ENCODE data around the gene LRCH4.

Gene LRCH4, protein sequence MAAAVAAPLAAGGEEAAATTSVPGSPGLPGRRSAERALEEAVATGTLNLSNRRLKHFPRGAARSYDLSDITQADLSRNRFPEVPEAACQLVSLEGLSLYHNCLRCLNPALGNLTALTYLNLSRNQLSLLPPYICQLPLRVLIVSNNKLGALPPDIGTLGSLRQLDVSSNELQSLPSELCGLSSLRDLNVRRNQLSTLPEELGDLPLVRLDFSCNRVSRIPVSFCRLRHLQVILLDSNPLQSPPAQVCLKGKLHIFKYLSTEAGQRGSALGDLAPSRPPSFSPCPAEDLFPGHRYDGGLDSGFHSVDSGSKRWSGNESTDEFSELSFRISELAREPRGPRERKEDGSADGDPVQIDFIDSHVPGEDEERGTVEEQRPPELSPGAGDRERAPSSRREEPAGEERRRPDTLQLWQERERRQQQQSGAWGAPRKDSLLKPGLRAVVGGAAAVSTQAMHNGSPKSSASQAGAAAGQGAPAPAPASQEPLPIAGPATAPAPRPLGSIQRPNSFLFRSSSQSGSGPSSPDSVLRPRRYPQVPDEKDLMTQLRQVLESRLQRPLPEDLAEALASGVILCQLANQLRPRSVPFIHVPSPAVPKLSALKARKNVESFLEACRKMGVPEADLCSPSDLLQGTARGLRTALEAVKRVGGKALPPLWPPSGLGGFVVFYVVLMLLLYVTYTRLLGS

DNA sequence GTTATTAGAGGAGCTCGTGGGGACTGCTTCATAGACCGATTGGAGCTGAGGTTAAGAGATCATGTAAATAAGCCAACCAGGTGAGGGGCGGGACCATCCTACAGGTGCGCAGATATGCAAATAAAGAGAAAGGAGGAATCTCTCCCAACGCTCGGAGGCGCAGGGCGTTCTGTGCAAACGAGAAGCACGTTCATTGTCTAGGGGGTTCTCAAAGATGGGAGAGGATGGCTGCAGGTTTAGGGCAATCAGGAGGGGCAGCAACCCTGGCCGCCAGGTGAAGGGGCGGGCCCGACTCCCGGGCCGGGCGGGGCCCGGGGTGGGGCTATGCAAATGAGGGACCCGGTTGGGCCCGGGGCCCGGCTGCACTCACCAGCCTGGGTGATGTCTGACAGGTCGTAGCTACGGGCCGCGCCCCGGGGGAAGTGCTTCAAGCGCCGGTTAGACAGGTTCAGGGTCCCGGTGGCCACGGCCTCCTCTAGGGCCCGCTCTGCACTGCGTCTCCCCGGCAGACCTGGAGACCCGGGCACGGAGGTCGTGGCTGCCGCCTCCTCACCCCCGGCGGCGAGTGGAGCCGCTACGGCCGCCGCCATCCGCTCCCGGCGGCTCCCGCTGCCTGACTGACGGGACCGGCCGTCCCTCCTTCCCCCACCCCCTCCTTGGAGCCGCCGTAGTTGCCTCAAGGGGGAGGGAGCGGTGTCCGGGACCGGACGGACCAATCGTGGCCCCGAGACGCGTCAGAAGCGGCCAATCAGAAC lies at the start of gene LRCH4:
Gene LRCH4 (minus strand): TSS at position 619 of the 755 bp plus-strand sequence. CDS start 29 bp downstream, at position 590.
- DNase-seq (ENCODE audit: low spot score) = no peak

DNA sequence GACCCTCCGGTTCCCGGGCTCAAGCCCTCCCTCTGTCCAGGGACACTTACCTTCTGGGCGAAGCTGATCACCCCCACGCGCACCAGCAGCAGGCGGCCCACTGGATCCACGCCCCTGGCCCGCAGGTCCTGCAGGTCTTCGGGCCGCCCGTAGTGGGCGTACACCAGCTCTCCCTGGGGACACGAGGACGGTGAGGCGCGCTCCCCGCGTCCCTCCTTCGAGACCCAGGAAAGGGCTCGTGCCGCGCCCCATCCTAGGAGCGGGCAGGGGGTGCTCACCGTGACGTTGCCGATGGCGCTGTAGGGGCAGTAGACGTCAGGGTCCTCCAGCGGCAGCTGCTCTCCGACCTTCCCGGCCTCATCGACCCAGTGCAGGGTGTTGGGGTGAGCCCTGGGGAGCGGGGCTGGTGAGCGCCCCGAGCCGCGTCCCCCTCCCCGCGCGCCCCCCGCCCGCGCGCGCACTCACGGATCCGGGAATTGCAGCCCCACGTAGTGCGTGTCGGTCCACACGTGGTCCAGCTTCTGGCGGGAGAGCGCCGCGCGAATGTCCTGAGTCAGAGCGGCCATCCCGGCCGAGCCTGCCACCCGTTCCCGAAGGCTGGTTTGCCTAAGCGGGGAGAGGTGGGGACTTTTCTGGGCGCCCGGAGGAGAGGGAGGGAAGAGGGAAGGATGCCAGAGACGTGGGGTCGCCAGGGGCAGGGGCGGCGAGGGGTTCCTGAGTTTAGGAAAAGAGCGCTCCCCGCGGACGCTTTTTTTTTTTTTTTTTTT lies 47.2 kb upstream of the LRCH4 start:
- DNase-seq (ENCODE audit: low spot score) = no peak

DNA sequence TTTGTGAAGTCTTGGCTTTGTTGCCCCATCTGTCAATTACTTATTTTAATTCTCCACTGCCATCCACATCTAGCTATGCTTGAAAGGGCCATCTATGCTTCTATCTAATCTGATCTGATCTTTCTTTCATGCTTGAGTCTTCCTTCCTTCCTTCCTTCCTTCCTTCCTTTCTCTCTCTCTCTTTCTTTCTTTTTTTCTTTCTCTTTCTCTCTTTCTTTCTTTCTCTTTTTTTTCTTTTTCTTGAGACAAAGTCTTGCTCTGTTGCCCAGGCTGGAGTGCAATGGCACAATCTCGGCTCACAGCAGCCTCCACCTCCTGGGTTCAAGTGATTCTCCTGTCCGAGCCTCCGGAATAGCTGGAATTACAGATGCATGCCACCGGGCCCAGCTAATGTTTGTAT lies 44.1 kb upstream of the LRCH4 start:
- DNase-seq (ENCODE audit: low spot score) = no peak

DNA sequence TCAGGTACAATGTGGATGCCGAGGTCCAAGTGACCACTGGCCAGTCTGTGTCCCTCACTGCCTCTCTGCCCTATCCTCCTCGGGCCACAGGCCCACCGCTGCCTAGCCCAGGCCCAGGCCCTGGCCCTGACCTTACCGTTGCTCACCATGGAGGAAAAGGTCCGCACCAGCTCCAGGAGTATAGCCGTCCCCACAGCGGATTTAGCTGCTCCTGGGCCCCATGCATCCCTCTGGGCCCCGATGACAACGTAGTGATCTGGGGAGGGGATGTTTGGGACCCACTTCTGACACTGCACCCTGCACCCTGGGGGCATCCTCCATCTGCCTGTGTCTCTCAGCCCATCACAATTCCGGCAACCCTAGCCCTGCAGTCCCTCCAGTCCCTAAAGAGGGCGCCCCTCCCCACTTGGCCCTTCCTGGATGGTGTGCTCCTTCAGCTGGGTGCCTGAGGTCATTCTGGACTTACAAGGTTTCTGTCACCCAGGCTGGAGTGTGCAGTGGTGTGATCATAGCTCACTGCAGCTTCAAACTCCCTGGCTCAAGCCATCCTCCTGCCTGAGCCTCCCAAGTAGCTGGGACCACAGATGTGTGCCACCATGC lies 43.3 kb upstream of the LRCH4 start:
- no peak for DNase-seq (ENCODE audit: low spot score)

DNA sequence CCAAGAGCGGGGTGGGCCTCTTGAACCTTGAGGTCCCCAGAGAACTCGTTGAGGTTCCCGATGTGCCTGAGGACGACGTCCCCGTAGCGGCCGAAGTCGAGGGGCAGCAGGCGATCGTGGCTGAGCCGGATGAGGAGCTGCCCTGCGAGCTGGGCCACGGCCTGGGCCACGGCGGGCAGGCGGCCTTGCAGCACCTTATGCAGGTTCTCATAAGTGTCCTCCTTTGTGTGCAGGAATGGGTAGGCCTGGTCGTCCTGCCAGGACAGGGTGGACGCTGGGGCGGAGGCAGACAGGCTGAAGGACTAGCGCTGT lies 41.3 kb upstream of the LRCH4 start:
- DNase-seq (ENCODE audit: low spot score) = no peak

DNA sequence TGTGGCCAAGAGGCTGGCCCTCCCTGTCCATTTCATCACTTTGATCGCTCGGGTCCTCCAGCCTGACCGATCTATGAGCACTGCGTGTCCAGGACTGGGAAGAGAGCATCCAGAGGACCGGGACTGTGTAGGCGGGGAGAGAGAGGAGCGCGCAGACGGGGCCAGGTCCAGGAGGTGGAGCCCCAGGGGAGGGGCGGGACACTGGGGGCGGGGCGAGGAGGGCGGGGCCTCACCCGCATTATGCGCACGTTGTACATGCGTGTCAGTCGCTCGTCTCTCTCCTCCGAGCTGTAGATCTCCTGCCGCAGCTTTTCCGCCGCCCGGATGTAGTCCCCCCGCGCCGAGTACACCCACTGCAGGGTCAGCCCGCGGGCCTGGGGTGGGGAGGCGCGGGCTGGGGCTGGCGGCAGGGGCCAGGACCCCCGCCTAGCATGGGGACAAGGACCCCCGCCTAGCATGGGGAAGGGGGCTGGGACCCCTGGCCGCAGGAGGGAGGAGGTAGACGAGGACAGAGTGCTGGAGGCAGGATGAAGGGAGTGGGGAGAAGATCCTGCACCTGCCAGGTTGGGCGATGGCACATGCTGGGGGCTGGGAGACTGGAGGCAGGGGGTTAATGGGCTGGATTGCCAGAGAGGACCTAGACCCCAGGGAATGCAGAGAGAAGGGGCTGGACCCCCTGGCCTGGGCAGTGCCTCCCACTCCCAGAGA lies 40.8 kb upstream of the LRCH4 start:
- peak; percentile 40 for DNase-seq (ENCODE audit: low spot score)

DNA sequence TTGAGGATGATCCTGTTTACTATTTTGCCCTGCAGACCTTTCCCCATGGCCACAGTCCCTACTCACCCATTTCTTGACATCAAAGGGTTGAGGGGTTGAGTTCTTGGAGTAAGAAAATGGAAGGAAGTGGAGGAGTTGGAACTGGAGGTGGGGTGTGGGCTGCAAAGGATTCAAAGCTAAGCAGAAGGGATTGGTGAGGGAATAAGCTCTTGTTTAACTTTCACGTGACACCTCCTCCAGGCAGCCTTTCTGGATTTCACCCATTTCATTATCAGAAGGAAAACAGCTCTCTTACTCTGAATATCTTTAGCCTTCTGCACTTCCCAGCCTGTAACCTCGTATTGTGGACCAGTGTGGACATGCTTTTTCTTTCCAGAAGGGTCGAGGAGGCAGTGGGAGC lies 40.1 kb upstream of the LRCH4 start:
- no peak for DNase-seq (ENCODE audit: low spot score)

DNA sequence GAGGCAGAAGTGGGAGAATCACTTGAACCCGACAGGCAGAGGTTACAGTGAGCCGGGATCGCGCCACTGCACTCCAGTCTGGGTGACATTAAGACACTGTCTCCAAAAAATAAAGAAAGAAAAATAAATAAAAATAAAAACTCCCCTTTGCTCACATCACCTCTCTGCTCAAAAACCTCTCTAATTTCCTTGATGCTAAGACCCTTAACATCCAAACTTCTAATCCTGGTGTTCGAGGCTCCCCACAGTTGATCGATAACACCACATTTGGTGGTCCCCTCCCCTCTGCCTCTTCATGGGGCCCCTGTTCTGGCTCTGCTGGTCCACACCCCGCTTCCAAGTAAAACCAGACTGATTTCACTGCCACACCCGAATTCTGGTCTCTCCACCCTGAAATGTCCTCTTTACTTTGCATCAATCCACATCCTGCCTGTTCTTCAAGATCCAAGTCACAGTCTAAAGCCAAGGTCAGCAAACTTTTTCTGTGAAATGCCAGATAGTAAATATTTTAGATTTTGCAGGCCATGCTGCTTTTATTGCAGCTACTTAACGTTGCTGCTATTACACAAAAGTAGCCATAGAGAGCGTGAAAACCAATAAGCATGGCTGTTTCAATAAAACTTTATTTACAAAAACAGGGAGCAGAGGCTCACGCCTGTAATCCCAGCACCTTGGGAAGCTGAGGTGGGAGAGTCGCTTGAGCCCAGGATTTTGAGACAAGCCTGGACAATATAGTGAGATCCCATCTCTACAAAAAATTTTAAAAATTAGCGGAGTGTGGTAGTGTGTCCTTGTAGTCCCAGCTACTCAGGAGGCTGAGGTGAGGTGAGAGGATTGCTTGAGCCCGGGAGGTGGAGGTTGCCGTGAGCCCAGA lies 38.3 kb upstream of the LRCH4 start:
- DNase-seq (ENCODE audit: low spot score) = no peak

DNA sequence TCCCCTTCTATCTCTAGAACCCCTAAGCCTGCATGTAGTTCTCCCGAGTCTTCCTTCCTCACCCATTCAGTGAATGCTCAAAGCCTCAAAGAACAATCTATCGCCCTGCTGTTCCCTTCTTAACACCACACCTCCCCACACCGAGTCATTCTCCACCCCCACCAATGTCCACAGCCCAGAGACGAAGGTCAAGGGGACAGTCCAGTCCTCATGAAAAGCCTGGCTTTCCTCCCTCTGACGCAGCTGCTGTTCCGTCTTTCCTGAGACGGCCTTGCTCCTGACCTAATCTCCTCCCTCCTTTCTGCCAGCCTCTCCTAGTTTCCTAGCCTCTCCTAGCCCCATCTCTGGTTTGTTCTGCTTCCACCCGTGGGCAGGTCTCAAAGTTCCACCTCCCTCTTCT lies 35.6 kb upstream of the LRCH4 start:
- no peak for DNase-seq (ENCODE audit: low spot score)

DNA sequence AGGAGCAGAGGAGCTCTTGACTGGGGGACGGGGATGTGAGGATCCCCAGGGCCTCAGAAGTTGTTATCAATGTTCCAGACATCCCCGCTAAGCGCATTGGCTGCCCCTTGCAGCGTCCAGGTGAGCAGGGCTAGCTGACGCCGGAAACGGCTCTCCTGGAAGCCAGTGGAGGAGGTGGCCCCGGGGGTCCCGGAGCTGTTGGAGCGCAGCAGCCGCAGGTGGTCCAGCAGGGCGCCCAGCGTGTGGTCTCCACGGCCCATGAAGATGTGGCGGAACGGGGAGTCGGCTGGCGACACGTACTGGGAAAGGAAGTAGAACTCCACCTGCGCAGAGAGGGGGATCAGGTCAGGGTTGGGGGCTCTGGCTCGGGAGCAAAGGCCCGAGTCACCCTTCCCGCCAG lies 34.9 kb upstream of the LRCH4 start:
- no peak for DNase-seq (ENCODE audit: low spot score)

DNA sequence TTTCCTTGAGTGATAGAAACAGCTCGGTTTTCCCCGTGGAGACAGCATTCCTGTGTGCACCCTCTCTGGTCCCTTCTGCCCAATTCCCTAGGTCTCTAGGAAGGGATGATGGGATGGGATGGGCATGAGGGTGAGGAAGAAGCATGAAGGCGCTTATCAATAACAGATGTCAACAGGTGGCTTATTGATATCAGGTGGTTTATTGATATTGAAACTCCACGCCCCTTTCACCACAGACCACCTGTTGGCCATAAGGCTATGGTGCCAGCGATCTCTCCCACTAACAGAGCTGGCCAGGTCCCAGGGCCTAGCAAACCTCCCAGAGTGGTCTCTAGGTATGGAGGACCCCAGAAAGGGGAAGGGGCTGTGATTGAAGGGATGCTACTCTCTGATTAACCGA lies 34.3 kb upstream of the LRCH4 start:
- DNase-seq (ENCODE audit: low spot score) = no peak

DNA sequence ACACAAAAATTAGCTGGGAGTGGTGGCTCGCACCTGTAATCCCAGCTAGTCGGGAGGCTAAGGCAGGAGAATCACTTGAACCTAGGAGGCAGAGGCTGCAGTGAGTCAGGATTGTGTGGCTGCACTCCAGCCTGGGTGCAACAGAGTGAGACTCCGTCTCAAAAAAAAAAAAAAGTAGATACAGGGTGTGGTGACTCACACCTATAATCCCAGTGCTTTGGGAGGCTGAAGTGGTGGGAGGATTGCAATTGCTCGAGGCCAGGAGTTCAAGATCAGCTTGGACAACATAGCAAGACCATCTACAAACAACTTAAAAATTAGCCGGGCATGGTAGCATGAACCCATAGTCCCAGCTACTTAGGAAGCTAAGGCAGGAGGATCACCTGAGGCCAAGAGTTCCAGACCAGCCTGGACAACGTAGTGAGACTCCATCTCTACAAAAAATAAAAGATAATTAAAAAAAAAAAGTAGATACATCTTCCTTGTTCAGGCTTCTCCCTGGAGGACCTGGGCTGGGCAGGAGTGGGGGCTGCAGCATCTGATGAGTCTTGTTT lies 28.5 kb upstream of the LRCH4 start:
- DNase-seq (ENCODE audit: low spot score) = no peak

DNA sequence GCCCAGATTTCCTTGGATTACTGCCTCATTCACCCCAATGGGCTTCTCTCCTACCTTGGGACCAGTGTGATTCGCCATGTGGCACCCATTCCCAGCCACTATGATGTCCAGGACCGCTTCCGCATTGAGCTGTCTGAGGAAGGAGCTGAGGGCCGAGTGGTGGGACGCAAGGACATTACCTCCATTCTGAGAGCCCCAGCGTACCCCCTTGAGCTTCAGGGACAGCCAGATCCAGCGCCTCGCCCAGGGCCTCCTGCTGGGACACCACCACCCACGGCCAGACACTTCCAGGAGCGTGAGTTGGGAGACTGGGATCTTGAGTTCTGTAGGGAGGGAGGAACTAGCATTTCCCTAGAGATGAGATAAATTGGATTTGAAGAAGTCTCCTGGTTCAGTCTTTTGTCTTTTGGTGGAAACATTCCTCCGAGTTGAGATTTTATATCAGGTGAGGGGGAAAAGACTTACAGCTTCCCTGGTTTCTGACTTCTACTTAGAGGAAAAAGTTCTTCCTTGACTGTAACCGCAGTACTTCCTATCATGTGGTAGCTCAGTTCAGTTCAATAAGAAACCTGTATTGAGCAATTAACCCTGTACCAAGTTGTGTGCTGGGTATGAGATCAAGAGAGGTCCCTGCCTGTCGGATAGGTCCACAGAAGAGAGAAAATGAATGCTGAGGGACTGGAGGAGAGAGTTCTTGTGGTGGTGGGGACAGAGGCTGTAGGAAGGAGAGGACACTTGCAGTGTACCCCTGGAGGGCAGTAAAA lies 27.7 kb upstream of the LRCH4 start:
- no peak for DNase-seq (ENCODE audit: low spot score)

DNA sequence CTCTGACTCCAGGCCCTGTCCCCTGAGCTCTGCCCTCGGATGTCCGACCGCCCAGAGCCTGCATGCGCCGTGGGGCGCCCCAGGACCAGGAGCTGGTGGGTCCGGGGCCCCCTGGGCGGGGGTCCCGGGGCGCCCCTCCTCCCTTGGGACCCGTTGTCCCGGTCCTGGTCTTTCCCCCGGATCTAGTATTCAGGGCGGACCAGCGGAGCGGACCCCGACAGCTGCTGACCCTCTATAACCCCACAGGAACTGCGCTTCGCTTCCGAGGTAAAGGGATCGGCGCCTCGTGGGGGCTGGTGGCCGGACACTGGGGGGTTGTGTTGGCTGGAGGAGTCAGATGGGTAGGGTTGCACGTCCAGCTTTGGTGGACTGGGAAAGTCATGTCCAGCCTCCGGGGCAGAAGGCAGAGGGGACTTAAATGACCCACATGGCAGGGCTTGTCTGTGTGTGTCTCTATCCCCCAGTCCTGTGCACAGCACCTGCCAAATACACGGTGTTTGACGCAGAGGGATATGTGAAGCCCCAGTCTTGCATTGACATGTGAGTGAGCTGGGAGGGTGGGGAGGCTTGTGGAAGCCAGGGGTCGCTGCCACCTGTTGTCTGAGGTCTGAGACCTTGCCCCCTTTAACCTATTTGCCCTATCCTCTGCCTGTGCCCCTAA lies 26.9 kb upstream of the LRCH4 start:
- no peak for DNase-seq (ENCODE audit: low spot score)

DNA sequence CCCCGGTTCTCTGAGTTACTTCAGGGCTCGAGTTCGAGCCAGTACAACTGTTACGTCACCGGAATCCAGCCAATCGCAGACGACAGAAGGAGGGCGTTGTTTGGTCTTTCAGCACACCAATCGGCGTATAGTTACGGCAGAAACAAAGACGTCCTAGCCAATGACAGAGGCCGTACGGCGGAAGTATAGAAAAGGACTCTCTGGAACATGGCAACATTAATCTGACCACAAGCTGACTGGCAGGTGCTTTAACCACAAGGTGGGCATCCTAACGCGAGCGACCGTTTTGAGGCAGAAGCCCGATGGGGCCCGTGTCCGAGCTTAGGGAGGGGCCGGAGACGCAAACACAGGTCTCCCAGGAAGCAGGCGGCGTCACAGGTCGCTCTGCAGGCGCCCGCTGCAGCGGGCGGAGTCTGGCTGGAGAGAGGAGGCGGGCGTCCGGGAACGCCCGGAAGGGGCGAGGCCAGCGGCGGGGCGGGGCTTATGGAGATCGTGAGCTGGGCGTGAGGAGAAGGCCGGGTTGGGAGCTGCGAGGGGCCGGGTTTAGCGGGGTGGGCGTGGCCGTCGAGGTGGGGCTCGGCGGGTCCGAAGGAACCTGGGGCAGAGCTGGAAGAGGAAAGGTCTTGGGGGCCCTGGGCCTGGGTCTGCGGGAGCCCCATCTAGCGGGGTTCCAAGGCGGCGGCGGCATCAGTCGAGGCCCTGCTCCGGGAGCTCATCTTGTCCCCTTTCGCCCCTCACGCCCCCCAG lies 26.2 kb upstream of the LRCH4 start, which contains the start of gene MOSPD3:
Gene MOSPD3 (plus strand): TSS at position 558 of the 747 bp plus-strand sequence. CDS start 252 bp downstream, outside the sequence.
- peak; percentile 100 for DNase-seq (ENCODE audit: low spot score)

DNA sequence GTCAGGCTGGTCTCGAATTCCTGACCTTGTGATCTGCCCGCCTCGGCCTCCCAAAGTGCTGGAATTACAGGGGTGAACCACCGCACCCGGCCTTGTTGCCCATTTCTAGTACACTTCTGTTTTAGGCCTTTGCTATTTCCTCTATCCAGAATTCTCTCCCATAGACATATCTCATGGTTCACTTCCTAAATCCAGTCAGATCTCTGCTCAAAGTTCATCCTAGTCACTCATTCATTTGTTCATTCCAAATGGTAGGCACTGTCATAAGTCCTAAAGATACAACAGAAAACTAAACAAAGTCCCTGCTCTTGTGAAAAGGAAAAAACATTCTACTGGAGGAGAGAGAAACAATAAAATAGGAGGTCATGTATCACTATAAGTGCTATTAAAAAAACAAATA lies 24.0 kb upstream of the LRCH4 start:
- no peak for DNase-seq (ENCODE audit: low spot score)

DNA sequence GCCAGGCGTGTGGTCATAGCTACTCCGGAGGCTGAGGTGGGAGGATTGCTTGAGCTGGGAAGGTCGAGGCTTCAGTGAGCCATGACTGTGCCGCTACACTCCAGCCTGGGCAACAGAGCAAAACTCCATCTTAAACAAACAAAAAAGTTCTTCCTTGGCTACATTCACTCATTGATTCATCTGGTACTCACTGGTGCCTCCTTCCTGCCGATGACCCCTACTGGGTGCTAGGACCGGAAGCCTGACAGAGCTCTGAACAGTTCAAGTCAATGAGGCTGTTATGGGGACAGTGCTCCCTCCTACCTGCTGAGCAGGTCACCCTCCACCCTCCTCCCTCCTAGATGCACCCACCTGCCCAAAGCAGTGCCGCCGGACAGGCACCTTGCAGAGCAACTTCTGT lies 21.2 kb upstream of the LRCH4 start:
- DNase-seq (ENCODE audit: low spot score) = no peak

DNA sequence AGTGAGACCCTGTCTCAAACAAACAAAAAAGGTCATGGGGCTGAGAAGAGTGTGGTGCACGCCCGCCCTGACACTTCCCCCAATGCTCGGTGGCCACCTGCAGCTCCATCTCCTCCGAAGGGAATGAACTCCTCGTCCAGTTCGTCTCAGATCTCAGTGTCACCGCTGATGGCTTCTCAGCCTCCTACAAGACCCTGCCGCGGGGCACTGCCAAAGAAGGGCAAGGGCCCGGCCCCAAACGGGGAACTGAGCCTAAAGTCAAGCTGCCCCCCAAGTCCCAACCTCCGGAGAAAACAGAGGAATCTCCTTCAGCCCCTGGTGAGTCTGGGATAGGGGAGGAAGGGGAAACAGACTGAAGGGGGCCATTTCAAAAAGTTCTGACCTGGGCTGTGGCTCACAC lies 20.4 kb upstream of the LRCH4 start:
- no peak for DNase-seq (ENCODE audit: low spot score)

All from globus pallidus (tissue), 1 donor.